HCT116 (cell line): ENCODE data around the gene GPR32. TPM values are rescaled to one million over a fixed set of nuclear protein-coding genes. Genes with fewer than 3 reads are reported as not detected.

Source experiments
- ATAC-seq: fragments of 200-7000 bp; cut with Tn5 transposase; 2 replicates; pipeline ENCODE4 v1.9.1; 2020; ENCODE audit warnings: mild to moderate bottlenecking, moderate library complexity
- BruUV-seq: library from RNA; stranded (reverse); fragments of 400-500 nt; replicated peaks from 2 replicates; lab custom pipeline; 2021; lab: Mats Ljungman, UMichigan
- CTCF ChIA-PET: fragments of 300-600 bp; sonication (Branson Sonifier 250); formaldehyde crosslinking; loops from one replicate; lab custom pipeline; 2021; ENCODE audit warnings: antibody characterized with exemption; lab: Charles Lee
- POLR2A ChIA-PET: fragments of 300-600, 350-600 bp; sonication (Branson Sonifier 250); formaldehyde crosslinking; loops from one replicate; lab custom pipeline; 2021; ENCODE audit warnings: antibody characterized with exemption; lab: Charles Lee
- RAD21 ChIA-PET, 2 experiments: fragments of 300-600 bp; sonication (Branson Sonifier 250); formaldehyde crosslinking; loops; one replicate each; lab custom pipeline; 2023; ENCODE audit warnings: low total read pairs in 2 of 2; ENCODE audit not compliant: uncharacterized antibody in 2 of 2, unreplicated experiment in 2 of 2, low non-redundant PET in 1 of 2; lab: Charles Lee
- DNase-seq: peaks from one replicate; pipeline ENCODE4 v3.0.0-alpha.2; 2010; ENCODE audit warnings: low read depth, low spot score
- H2AFZ ChIP-seq: fragments of 200-600 bp; shearing (Covaris generic), sonication (generic); 2 replicates; pipeline ENCODE4 v1.6.1; 2017; ENCODE audit warnings: low read depth, mixed run types, mixed read lengths, antibody characterized with exemption, low read length; ENCODE audit not compliant: poor library complexity, severe bottlenecking
- H3K27ac ChIP-seq: 2 replicates; pipeline ENCODE4 v1.5.1; 2012; ENCODE audit warnings: low read depth, low read length
- H3K27me3 ChIP-seq: fragments of 200-600 bp; sonication (generic); 2 replicates; pipeline ENCODE4 v1.6.1; 2016; ENCODE audit warnings: mixed run types, low read length, mixed read lengths; ENCODE audit not compliant: insufficient read depth
- H3K36me3 ChIP-seq, 2 experiments: fragments of 200-500 bp in 1 of 2; fragments of 200-600 bp in 1 of 2; sonication (Bioruptor generic) in 1 of 2; sonication (generic) in 1 of 2; 2 replicates each; pipeline versions ENCODE4 v1.5.1 to v1.6.1; 2014 to 2016; ENCODE audit warnings: low read length in 2 of 2, inconsistent platforms in 1 of 2, mixed read lengths in 1 of 2, mixed run types in 1 of 2; ENCODE audit not compliant: insufficient read depth in 2 of 2, control insufficient read depth in 1 of 2
- H3K4me1 ChIP-seq, 2 experiments: fragments of 200-600 bp in 1 of 2; sonication (generic) in 1 of 2; 2 replicates each; pipeline versions ENCODE4 v1.5.1 to v1.6.1; 2012 to 2017; ENCODE audit warnings: low read length in 2 of 2, inconsistent platforms in 1 of 2, mild to moderate bottlenecking in 1 of 2, mixed read lengths in 1 of 2, mixed run types in 1 of 2, moderate library complexity in 1 of 2; ENCODE audit not compliant: insufficient read depth in 2 of 2, control insufficient read depth in 1 of 2
- H3K4me2 ChIP-seq: fragments of 200-600 bp; sonication (generic); 2 replicates; pipeline ENCODE4 v1.6.1; 2017; ENCODE audit warnings: mixed run types, low read length, mixed read lengths
- H3K4me3 ChIP-seq, 2 experiments: fragments of 200-600 bp in 1 of 2; sonication (generic) in 1 of 2; replicated peaks in 1 of 2; 2 replicates each; pipeline ENCODE4 v1.5.1; 2011 to 2016; ENCODE audit warnings: low read length in 2 of 2, control low read depth in 1 of 2, low read depth in 1 of 2, mild to moderate bottlenecking in 1 of 2, mixed read lengths in 1 of 2, mixed run types in 1 of 2
- H3K79me2 ChIP-seq: fragments of 200-600 bp; sonication (generic); 2 replicates; pipeline ENCODE4 v1.6.1; 2017; ENCODE audit warnings: mild to moderate bottlenecking, mixed run types, low read length, moderate library complexity, mixed read lengths; ENCODE audit not compliant: insufficient read depth
- H3K9ac ChIP-seq: fragments of 200-600 bp; sonication (generic); 2 replicates; pipeline ENCODE4 v1.6.1; 2016; ENCODE audit warnings: low read length, mixed read lengths
- H3K9me2 ChIP-seq: fragments of 200-600 bp; sonication (generic), shearing (Covaris generic); 2 replicates; pipeline ENCODE4 v1.6.1; 2017; ENCODE audit warnings: mixed run types, mild to moderate bottlenecking, moderate library complexity; ENCODE audit not compliant: insufficient read depth
- H3K9me3 ChIP-seq, 2 experiments: fragments of 200-500 bp in 1 of 2; fragments of 200-600 bp in 1 of 2; sonication (Bioruptor generic) in 1 of 2; sonication (generic) in 1 of 2; 2 replicates each; pipeline ENCODE4 v1.6.1; 2014 to 2017; ENCODE audit warnings: low read length in 2 of 2, mixed read lengths in 2 of 2, inconsistent platforms in 1 of 2, low read depth in 1 of 2, mild to moderate bottlenecking in 1 of 2, mixed run types in 1 of 2, moderate library complexity in 1 of 2; ENCODE audit not compliant: control insufficient read depth in 1 of 2, insufficient read depth in 1 of 2
- H4K20me1 ChIP-seq: fragments of 200-600 bp; sonication (generic), shearing (Covaris generic); 2 replicates; pipeline ENCODE4 v1.6.1; 2017; ENCODE audit warnings: mixed run types, mild to moderate bottlenecking, moderate library complexity; ENCODE audit not compliant: insufficient read depth
- CEBPB ChIP-seq: IDR thresholded peaks from 2 replicates; pipeline ENCODE4 v1.6.1; 2012; ENCODE audit warnings: low read depth
- EZH2phosphoT487 ChIP-seq: fragments of 200-600 bp; IDR thresholded peaks from 2 replicates; pipeline ENCODE4 v1.6.1; 2018; ENCODE audit warnings: antibody characterized with exemption, borderline replicate concordance
- REST ChIP-seq: IDR thresholded peaks from 2 replicates; pipeline ENCODE4 v1.6.1; 2012; ENCODE audit warnings: low read depth
- TCF7L2 ChIP-seq: IDR thresholded peaks from 2 replicates; pipeline ENCODE4 v1.7.0; 2011; ENCODE audit warnings: borderline replicate concordance, inconsistent platforms; ENCODE audit not compliant: insufficient read depth, insufficient read length; ENCODE audit errors: extremely low read depth
- ZNF274 ChIP-seq: fragments of 200-500 bp; sonication (Bioruptor generic); IDR thresholded peaks from 2 replicates; pipeline ENCODE4 v1.6.1; 2014; ENCODE audit warnings: mild to moderate bottlenecking, low read depth, low read length, inconsistent platforms
- intact Hi-C: fragments of 100-400 bp; cut with micrococcal nuclease; formaldehyde crosslinking; loops from 2 replicates; pipeline ENCODE4 v1.10.0; 2022
- total RNA-seq: library from RNA; stranded (reverse); gene quantifications from one replicate; pipeline ENCODE4 v1.2.1, GENCODE V29; 2021; ENCODE audit not compliant: unreplicated experiment

GPR32 gene
- total RNA-seq, 1 experiment from 2014 or later, result not detected

- Histone ChIP-seq H3K4me3 (peak overlapping the region; percentile 89 to 93), H3K4me2 (peak overlapping the region; percentile 97), H3K27ac (peak overlapping the region; percentile 75), H3K4me1 (peaks cover 18 to 33% of the 10 kb centered on the region in 2 experiments; a peak in 3 of 4 replicates), H3K9me3 (no peaks in the 10 kb centered on the region), H3K9ac (peak overlapping the region; percentile 92), H4K20me1 (no peaks in the 10 kb centered on the region), H3K36me3 (no peaks in the 10 kb centered on the region), H3K9me2 (no peaks in the 10 kb centered on the region), H3K79me2 (peaks cover 16% of the 10 kb centered on the region), H2AFZ (no peak overlapping the region), H3K27me3 (no peaks in the 10 kb centered on the region)
- intact Hi-C loops, result no loop called here
- TF ChIP-seq EZH2phosphoT487 (no peak), CEBPB (no peak), TCF7L2 (no peak), REST (no peak), ZNF274 (no peak)
- no peak for DNase-seq
- BruUV-seq, result TSS peak; percentile 68
- ATAC-seq, result no peak
- ChIA-PET CTCF (no interaction called here), POLR2A (no interaction called here), RAD21 (no interaction called here)
Observed at GRCh38 chr19:50725911-50726230, 44.4 kb upstream of the GPR32 start.
